ENCODE results near the gene CORO7. TPM values are rescaled to one million over a fixed set of nuclear protein-coding genes. Genes with fewer than 3 reads are reported as not detected.

The CORO7 gene
- total RNA-seq, 1 experiment from 2014 or later = 42.1 TPM

- H3F3A ChIP-seq (ENCODE audit: insufficient read depth, low read depth) = peaks cover 17% of the 10 kb centered on the region; the same call in 1 of the 2 replicates
- no peak overlapping the region for H3K4me2 ChIP-seq
- no peaks in the 10 kb centered on the region for H3K36me3 ChIP-seq (ENCODE audit: low read depth)
- no peaks in the 10 kb centered on the region for H3K9me3 ChIP-seq (ENCODE audit: insufficient read depth, low read depth)
- no peak overlapping the region for H2AFZ ChIP-seq
- H3K79me2 ChIP-seq (ENCODE audit: low read depth) = peaks cover 22% of the 10 kb centered on the region
- no peak overlapping the region for H3K27ac ChIP-seq
- peaks cover 7% of the 10 kb centered on the region for H3K4me1 ChIP-seq (replicated peaks; ENCODE audit: insufficient read depth)
- H3K9me2 ChIP-seq (ENCODE audit: insufficient read depth) = no peaks in the 10 kb centered on the region
- H3K4me3 ChIP-seq = no peak overlapping the region
- no peak for DNase-seq
- ChIA-PET CTCF (no interaction called here), POLR2A (ENCODE audit: unreplicated experiment) (no interaction called here)
- intact Hi-C loops (cut with micrococcal nuclease; ENCODE audit: unreplicated experiment) = loop anchor here (10.0 kb wide), 1 partner anchor 202 kb away; the partner anchor contains the start of gene UBALD1
- no TSS peak for BruUV-seq (replicated peaks)
- peaks cover 9% of the 10 kb centered on the region; the same call in 1 of the 2 replicates for H4K20me1 ChIP-seq (ENCODE audit: insufficient read depth)
- no peak for TF ChIP-seq CTCF (conservative IDR thresholded peaks at IDR 0.05)
- no peaks in the 10 kb centered on the region for H3K27me3 ChIP-seq (ENCODE audit: insufficient read depth, low read depth)
Measured at GRCh38 chr16:4412854-4413253, 3.5 kb downstream of the CORO7 start.

GRCh38 chr16:4412159-4412558 is 4.2 kb downstream of the CORO7 start:
- no peak overlapping the region for H3K4me3 ChIP-seq
- ChIA-PET POLR2A (ENCODE audit: unreplicated experiment) (no interaction called here), CTCF (no interaction called here)
- H3K27me3 ChIP-seq (ENCODE audit: insufficient read depth, low read depth) = no peaks in the 10 kb centered on the region
- H3K9me3 ChIP-seq (ENCODE audit: insufficient read depth, low read depth) = no peaks in the 10 kb centered on the region
- H3K9me2 ChIP-seq (ENCODE audit: insufficient read depth) = no peaks in the 10 kb centered on the region
- H3K4me1 ChIP-seq (replicated peaks; ENCODE audit: insufficient read depth) = peaks cover 7% of the 10 kb centered on the region
- H3K27ac ChIP-seq = no peak overlapping the region
- peaks cover 22% of the 10 kb centered on the region for H3K79me2 ChIP-seq (ENCODE audit: low read depth)
- peaks cover 9% of the 10 kb centered on the region; the same call in 1 of the 2 replicates for H4K20me1 ChIP-seq (ENCODE audit: insufficient read depth)
- BruUV-seq (replicated peaks) = no TSS peak
- peaks cover 12% of the 10 kb centered on the region; the same call in 1 of the 2 replicates for H3F3A ChIP-seq (ENCODE audit: insufficient read depth, low read depth)
- intact Hi-C loops (cut with micrococcal nuclease; ENCODE audit: unreplicated experiment) = loop anchor here (10.0 kb wide), 1 partner anchor 203 kb away; the partner anchor contains the start of gene UBALD1
- no peak overlapping the region for H3K4me2 ChIP-seq
- DNase-seq = no peak
- TF ChIP-seq EZH2 (IDR thresholded peaks at IDR 0.05; ENCODE audit: low read depth) (no peak), CTCF (conservative IDR thresholded peaks at IDR 0.05) (no peak)
- H3K36me3 ChIP-seq (ENCODE audit: low read depth) = no peaks in the 10 kb centered on the region
- no peak overlapping the region for H2AFZ ChIP-seq

GRCh38 chr16:4411684-4412083 is 4.7 kb downstream of the CORO7 start:
- no TSS peak for BruUV-seq (replicated peaks)
- H3K36me3 ChIP-seq (ENCODE audit: low read depth) = no peaks in the 10 kb centered on the region

More at GRCh38 chr16:4411684-4412083, 4.7 kb downstream of the CORO7 start:
- Histone ChIP-seq H3K9me2 (ENCODE audit: insufficient read depth) (no peaks in the 10 kb centered on the region), H2AFZ (no peak overlapping the region), H3K4me3 (no peak overlapping the region), H4K20me1 (ENCODE audit: insufficient read depth) (peaks cover 9% of the 10 kb centered on the region; the same call in 1 of the 2 replicates), H3F3A (ENCODE audit: insufficient read depth, low read depth) (peaks cover 12% of the 10 kb centered on the region; the same call in 1 of the 2 replicates), H3K4me2 (no peak overlapping the region), H3K4me1 (replicated peaks; ENCODE audit: insufficient read depth) (peaks cover 7% of the 10 kb centered on the region), H3K9me3 (ENCODE audit: insufficient read depth, low read depth) (no peaks in the 10 kb centered on the region), H3K27ac (no peak overlapping the region), H3K27me3 (ENCODE audit: insufficient read depth, low read depth) (no peaks in the 10 kb centered on the region), H3K79me2 (ENCODE audit: low read depth) (peaks cover 22% of the 10 kb centered on the region)
- DNase-seq = no peak
- intact Hi-C loops (cut with micrococcal nuclease; ENCODE audit: unreplicated experiment) = loop anchor here (10.0 kb wide), 1 partner anchor 203 kb away; the partner anchor contains the start of gene UBALD1
- CTCF ChIA-PET = no interaction called here
- POLR2A ChIA-PET (ENCODE audit: unreplicated experiment) = no interaction called here
- TF ChIP-seq CTCF (conservative IDR thresholded peaks at IDR 0.05) (no peak), EZH2 (IDR thresholded peaks at IDR 0.05; ENCODE audit: low read depth) (no peak)

Measured in PC-9 (cell line).